Osteoblast (primary cell): ENCODE measurements around the gene AUTS2. TPM values are rescaled to one million over a fixed set of nuclear protein-coding genes. Genes with fewer than 3 reads are reported as not detected.

Experiments used
- DNase-seq: peaks from one replicate; pipeline ENCODE4 v3.0.0; 2011; ENCODE audit warnings: low spot score, mixed read lengths; ENCODE audit not compliant: insufficient read length; ENCODE audit errors: missing footprints
- H2AFZ ChIP-seq: 2 replicates; pipeline ENCODE4 v1.6.0; 2011; ENCODE audit warnings: mild to moderate bottlenecking, low read length
- H3K27ac ChIP-seq: 2 replicates; pipeline ENCODE4 v1.5.1; 2011; ENCODE audit warnings: mild to moderate bottlenecking, low read depth, low read length, moderate library complexity
- H3K27me3 ChIP-seq: 2 replicates; pipeline ENCODE4 v1.6.0; 2012; ENCODE audit warnings: mild to moderate bottlenecking, control low read depth, inconsistent platforms, low read length, moderate library complexity; ENCODE audit not compliant: insufficient read depth
- H3K36me3 ChIP-seq: 2 replicates; pipeline ENCODE4 v1.5.1; 2011; ENCODE audit warnings: mild to moderate bottlenecking, low read length, control low read depth, moderate library complexity; ENCODE audit not compliant: insufficient read depth
- H3K4me1 ChIP-seq: 2 replicates; pipeline ENCODE4 v1.5.1; 2011; ENCODE audit warnings: mild to moderate bottlenecking, low read length, control low read depth, moderate library complexity; ENCODE audit not compliant: insufficient read depth
- H3K4me2 ChIP-seq: 2 replicates; pipeline ENCODE4 v1.6.0; 2011; ENCODE audit warnings: mild to moderate bottlenecking, low read length; ENCODE audit not compliant: insufficient read depth
- H3K4me3 ChIP-seq: fragments of 200-600 bp; sonication (generic); 3 replicates; pipeline ENCODE4 v1.5.1; 2012; ENCODE audit warnings: mild to moderate bottlenecking, low read length, inconsistent platforms; ENCODE audit not compliant: insufficient read depth
- H3K79me2 ChIP-seq: 2 replicates; pipeline ENCODE4 v1.6.0; 2012; ENCODE audit warnings: mild to moderate bottlenecking, low read length, control low read depth, inconsistent platforms; ENCODE audit not compliant: insufficient read depth
- H3K9me3 ChIP-seq: 2 replicates; pipeline ENCODE4 v1.5.1; 2011; ENCODE audit warnings: low read depth, low read length, control low read depth
- H4K20me1 ChIP-seq: 2 replicates; pipeline ENCODE4 v1.6.0; 2012; ENCODE audit warnings: mild to moderate bottlenecking, low read length, control low read depth; ENCODE audit not compliant: insufficient read depth
- total RNA-seq: library from RNA; depleted of rRNA; stranded (reverse); fragments of >200 nt; gene quantifications from 2 replicates; pipeline ENCODE4 v1.2.3, GENCODE V29; 2012
- TF ChIP-seq, protein P1 (sequence below): IDR thresholded peaks from 2 replicates; pipeline ENCODE4 v1.5.1; 2011; ENCODE audit warnings: mild to moderate bottlenecking, low read depth, low read length, moderate library complexity; ENCODE audit errors: extremely low read depth

The AUTS2 gene
- total RNA-seq, 1 donor = 15.2 TPM

DNA sequence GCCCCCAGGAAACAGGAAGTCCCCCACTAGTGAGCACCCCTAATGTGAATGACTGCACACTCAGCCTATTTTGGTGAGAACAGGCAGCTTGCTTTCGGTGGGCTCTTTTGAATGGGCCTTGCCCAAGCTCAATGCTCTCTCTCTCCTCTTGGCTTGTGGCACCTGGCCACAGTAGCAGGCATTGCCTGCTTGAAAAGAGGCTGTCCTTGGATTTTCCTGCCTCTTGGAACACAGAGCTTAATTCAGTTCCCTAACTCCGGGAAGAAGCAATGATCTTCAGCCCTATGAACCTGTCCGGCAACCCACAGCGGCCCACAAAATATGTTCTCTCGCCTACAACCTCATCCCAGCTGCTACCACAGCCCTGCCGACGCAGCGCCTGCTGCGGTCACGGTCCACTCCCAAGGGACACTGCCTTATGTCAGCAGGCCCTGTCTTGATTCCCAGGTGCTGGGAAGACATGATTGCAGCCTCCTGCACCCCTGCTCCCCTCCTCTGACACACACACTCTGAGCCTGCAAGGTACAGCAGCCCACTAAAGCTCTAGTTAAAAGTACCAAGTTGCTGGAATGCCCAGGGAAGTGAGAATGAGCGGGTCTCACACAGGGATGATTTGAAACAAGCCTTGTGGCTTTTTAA lies 818.2 kb downstream of the AUTS2 start:
- DNase-seq = no peak
- Histone ChIP-seq H3K4me2 (no peak overlapping the region), H3K27me3 (no peaks in the 10 kb centered on the region), H3K27ac (no peak overlapping the region), H3K4me3 (no peak overlapping the region), H3K9me3 (no peaks in the 10 kb centered on the region), H3K4me1 (no peaks in the 10 kb centered on the region), H3K36me3 (no peaks in the 10 kb centered on the region), H3K79me2 (no peaks in the 10 kb centered on the region), H2AFZ (no peak overlapping the region), H4K20me1 (no peaks in the 10 kb centered on the region)
- TF ChIP-seq, protein P1, sequence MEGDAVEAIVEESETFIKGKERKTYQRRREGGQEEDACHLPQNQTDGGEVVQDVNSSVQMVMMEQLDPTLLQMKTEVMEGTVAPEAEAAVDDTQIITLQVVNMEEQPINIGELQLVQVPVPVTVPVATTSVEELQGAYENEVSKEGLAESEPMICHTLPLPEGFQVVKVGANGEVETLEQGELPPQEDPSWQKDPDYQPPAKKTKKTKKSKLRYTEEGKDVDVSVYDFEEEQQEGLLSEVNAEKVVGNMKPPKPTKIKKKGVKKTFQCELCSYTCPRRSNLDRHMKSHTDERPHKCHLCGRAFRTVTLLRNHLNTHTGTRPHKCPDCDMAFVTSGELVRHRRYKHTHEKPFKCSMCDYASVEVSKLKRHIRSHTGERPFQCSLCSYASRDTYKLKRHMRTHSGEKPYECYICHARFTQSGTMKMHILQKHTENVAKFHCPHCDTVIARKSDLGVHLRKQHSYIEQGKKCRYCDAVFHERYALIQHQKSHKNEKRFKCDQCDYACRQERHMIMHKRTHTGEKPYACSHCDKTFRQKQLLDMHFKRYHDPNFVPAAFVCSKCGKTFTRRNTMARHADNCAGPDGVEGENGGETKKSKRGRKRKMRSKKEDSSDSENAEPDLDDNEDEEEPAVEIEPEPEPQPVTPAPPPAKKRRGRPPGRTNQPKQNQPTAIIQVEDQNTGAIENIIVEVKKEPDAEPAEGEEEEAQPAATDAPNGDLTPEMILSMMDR = no peak

DNA sequence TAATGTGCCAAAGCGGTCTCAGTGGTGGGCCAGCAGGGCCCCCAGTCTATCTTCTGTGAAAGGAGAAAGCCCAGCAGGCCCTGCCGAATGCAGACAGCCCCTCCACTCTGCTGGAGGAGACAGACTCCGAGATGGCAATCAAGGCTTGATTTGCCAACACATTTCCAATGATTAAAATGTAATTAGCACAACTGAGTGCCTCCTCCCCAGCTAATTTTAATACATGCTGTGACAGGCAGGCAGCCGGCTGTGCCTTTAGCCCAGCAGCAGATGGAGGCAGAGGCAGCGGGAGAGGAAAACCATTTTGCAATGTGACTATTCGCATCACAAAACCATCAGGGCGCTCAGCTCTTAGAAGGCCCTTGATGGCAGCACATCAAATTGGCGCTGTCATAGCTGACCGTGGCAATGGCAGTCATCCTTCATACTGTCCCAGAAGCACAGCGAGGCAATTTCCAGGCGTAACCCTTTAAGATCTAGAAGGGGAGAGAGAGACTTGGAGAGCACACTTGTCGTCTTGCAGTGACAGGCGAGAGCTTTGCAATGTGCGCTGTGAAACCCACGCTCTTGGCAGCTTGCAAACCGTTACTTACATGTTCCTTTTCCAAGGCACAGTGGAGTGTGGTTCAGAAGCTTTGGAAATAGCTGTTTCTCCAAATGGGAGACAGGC lies 818.8 kb downstream of the AUTS2 start:
- no peak overlapping the region for H3K4me2 ChIP-seq
- no peaks in the 10 kb centered on the region for H3K36me3 ChIP-seq
- no peaks in the 10 kb centered on the region for H3K9me3 ChIP-seq
- no peak overlapping the region for H3K4me3 ChIP-seq
- no peak overlapping the region for H2AFZ ChIP-seq
- no peaks in the 10 kb centered on the region for H3K79me2 ChIP-seq
- DNase-seq = no peak
- H3K27me3 ChIP-seq = no peaks in the 10 kb centered on the region
- no peaks in the 10 kb centered on the region for H4K20me1 ChIP-seq
- no peaks in the 10 kb centered on the region for H3K4me1 ChIP-seq
- TF ChIP-seq, protein P1 = no peak
- H3K27ac ChIP-seq = no peak overlapping the region

DNA sequence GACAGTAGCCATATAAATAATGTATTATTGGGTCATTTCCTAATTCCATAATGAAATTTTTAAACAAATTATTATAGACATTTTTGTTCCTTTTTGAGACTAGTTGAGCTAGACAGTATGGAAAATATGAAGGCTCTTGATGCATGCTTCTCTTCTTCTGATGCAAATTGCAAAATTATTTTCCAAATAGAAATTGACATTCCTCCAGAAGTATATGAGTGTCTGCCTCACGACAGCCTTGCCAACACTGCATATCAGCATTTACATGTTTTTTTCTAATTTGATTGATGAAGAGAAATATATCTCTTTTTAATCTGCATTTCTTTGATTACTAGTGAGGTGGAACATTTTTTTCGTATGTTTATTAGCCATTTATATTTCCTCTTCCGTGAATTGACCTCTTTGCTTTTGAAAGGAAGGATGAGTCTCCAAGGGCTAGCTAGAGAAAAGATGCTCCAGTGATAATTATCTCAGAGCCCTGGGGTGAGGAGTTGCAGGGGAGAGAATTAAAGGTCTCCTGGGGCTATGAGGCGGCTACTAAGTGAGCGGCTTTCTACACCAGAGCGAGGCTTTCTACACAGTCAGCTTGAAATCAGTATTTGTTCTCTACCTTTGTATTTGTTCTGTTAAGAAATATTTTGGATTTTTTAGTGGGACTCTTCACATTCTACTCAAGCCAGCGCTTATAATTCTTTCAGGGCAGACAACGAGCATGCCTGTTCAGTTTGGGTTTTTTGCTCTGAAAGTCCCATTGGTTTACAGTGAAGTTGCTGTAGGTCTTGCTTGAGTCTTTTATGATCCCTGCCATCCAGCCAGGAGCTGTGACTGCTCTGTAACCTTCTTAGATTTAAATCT lies 821.5 kb downstream of the AUTS2 start:
- Histone ChIP-seq H4K20me1 (no peaks in the 10 kb centered on the region), H3K4me3 (no peak overlapping the region), H3K4me1 (no peaks in the 10 kb centered on the region), H3K36me3 (no peaks in the 10 kb centered on the region), H3K27ac (no peak overlapping the region), H3K9me3 (no peaks in the 10 kb centered on the region), H2AFZ (no peak overlapping the region), H3K27me3 (no peaks in the 10 kb centered on the region), H3K4me2 (no peak overlapping the region), H3K79me2 (no peaks in the 10 kb centered on the region)
- TF ChIP-seq, protein P1 = no peak
- DNase-seq = no peak

DNA sequence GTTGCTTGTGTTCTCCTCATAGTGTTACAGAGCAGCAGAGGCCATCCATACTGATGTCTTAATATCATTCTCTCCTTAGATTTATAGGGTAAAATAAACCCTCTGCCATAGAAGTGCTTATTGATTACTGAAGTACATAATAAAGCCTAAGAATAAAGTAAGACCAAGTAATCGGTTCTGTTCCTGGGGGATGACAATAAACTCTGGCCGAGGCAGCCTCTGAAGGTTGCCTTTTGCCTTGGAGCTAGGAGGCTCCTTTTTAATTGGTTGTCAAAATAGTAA lies 822.0 kb downstream of the AUTS2 start:
- no peaks in the 10 kb centered on the region for H3K9me3 ChIP-seq
- H3K27ac ChIP-seq = no peak overlapping the region
- no peak overlapping the region for H3K4me3 ChIP-seq
- no peaks in the 10 kb centered on the region for H3K36me3 ChIP-seq
- no peaks in the 10 kb centered on the region for H4K20me1 ChIP-seq
- H3K27me3 ChIP-seq = no peaks in the 10 kb centered on the region
- DNase-seq = no peak
- no peak overlapping the region for H3K4me2 ChIP-seq
- H3K79me2 ChIP-seq = no peaks in the 10 kb centered on the region
- H3K4me1 ChIP-seq = no peaks in the 10 kb centered on the region
- TF ChIP-seq, protein P1 = no peak
- H2AFZ ChIP-seq = no peak overlapping the region
